HuH-7 (cell line): ENCODE measurements around the gene LCP1.

Experiments
- DNase-seq: peaks from one replicate; pipeline ENCODE4 v3.0.0; 2011; ENCODE audit warnings: low spot score

LCP1 gene

GRCh38 chr13:46126552-46127357 lies 55.2 kb downstream of the LCP1 start:
- DNase-seq: peak; percentile 30

DNA sequence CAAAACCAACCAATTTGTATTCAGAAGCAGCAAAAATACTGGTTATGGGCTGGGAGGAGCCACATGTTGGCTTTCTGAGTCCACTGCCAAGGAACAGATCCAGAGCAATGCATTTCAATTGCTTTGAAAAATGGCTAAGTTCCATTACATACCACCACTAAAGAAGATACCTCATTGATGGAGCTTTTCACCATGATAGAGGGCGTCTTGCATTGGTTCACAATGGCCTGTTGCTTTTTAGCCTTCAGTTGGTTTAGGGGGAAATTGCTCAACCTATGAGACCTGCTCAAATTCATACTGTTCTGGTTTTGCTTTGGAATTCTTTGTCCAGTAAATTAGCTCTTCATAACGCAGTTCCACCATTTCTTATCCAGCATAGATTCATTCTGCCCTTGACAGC lies 55.9 kb downstream of the LCP1 start:
- no peak for DNase-seq

GRCh38 chr13:46124967-46125933 lies 56.7 kb downstream of the LCP1 start:
- DNase-seq: no peak

DNA sequence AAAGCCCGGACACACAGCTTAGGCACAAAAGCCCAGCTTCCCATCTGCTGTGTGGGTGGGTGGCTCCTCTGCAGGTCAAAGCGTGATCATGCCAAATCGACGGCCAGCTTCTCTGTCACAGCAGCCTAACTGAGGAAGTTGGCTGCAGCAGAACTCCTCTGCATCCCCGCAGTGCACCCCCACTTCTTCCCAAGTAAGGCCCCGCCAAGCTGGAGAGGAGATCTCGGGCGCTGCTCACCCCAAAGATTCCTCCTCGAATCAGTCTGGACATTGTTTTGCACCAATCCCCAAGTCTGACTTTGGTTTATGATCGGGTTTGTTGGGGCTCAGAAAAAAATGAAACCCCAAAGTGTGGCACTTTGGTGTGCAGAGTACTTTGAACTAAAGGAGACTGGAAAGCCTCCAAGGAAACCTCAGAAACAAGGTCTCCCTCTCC lies 57.4 kb downstream of the LCP1 start:
- no peak for DNase-seq

DNA sequence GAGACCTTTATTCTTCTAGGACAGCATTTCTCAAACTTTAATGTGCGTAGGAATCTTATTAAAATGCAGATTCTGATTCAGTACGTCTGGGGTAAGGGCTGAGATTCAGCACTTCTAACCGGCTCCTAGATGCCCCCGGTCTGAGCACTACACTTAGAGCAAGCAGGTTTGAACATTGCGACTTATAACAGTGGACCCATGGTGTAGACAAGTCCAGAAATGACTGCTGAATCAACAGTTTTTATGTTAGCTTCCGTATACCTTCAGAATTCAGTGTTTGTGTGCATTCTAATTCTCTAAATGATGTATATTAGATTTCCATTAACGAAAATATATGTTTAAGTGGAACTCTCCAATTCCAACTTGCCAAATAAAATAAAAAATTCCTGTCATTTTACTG lies 59.7 kb downstream of the LCP1 start:
- DNase-seq: no peak

GRCh38 chr13:46121597-46122163 lies 60.3 kb downstream of the LCP1 start:
- DNase-seq: no peak

DNA sequence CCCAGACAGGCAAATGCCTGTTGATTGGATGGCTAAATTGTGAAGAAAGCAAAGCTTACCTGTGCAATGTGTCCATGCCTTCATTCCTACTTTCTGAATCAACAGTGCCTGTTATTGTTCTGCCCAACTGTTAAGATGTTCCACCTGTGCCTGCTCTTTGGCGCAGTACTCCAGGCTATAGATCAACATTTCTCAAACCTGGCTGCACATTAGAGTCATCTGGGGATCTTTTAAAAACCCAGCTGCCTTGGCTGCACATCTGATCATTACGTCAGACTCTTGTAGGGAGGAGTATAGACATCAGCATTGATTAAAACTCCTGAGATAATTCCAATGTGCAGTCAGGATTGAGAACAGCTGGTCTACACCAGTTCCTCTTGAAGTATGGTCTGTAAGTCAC lies 60.9 kb downstream of the LCP1 start:
- no peak for DNase-seq

GRCh38 chr13:46119883-46120614 lies 61.9 kb downstream of the LCP1 start:
- DNase-seq: no peak

DNA sequence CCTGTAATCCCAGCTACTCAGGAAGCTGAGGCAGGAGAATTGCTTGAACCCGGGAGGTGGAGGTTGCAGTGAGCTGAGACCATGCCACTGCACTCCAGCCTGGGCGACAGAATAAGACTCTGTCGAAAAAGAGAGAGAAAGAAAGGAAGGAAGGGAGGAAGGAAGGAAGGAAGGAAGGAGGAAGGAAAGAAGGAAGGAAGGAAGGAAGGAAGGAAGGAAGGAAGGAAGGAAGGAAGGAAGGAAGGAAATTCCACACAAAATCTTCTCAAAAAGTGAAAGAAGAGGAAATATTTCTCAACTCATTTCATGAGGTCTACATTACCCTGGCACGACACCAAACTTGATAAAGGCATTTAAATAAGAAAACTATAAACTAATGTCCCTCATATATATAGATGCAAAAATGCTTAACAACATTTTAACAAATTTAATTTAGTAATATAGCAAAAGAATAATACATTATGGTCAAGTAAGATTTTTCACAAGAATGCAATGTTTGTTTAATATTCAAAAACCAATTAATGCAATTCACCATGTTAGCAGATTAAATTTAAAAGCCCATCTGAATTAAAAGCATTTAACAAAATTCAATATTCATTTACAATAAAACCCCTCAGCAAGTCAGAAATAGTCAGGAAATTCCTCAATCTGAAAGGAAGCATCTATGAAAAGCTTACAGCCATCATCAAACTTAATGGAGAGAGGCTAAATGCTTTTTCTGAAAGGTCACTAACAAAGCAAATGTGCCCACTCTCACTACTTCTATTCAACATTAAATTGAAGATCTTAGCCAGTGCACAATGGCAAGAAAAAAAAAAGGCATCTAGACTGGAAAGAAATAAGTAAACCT lies 65.1 kb downstream of the LCP1 start:
- no peak for DNase-seq

GRCh38 chr13:46114613-46115012 lies 67.4 kb downstream of the LCP1 start:
- DNase-seq: no peak

DNA sequence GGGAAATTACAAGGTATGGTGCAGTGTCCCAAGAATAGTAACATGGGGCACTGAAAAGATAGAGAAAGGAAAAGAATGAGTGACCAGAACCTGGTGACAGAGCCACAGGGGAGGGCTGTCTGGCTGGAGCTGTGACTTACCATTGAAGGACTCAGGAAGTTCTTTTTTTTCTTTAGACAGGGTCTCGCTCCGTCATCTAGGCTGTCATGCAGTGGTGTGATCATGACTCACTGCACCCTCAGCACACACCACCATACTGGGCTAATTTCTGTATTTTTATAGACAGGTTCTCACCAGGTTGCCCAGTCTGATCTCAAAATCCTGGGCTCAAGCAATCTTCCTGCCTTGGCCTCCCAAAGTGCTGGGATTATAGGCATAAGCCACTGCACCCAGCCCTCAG lies 68.4 kb downstream of the LCP1 start:
- DNase-seq: no peak

DNA sequence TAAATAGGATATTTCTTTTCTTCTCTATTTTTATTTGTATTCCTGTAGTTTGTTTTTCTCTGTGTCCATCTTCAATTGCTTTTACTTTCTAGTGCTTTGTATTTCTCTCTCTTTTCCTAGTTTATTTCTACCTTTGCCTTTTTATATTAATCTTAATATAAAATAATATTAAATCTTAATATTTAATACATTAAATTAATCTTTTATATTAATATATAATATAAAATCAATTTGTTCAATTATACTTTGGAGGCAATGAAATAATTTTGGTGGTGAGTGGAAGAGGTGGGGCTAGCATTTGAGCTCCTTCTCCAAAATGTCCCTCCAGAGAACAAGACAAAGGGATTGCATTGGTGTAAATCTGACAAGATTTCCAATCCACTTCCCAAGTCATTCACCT lies 70.8 kb downstream of the LCP1 start:
- no peak for DNase-seq

DNA sequence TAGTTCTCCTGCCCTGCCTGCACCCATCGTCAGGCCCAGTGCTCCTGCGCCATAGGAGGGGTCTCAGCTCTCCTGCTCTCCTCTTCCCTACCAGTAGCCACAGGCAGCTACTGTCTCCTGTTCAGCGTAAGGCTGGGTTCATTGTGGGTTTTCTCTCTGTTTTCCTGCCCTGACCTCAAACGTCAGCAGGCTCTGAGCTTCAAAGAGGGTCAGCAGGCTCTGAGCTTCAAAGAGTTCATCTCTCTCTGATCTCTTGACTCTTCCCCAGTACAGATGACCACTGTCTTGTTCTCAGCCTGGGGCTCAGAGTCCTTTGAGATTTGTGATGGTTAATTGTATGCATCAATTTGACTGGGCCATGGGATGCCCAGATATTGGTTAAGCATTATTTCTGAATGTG lies 72.5 kb downstream of the LCP1 start:
- no peak for DNase-seq

DNA sequence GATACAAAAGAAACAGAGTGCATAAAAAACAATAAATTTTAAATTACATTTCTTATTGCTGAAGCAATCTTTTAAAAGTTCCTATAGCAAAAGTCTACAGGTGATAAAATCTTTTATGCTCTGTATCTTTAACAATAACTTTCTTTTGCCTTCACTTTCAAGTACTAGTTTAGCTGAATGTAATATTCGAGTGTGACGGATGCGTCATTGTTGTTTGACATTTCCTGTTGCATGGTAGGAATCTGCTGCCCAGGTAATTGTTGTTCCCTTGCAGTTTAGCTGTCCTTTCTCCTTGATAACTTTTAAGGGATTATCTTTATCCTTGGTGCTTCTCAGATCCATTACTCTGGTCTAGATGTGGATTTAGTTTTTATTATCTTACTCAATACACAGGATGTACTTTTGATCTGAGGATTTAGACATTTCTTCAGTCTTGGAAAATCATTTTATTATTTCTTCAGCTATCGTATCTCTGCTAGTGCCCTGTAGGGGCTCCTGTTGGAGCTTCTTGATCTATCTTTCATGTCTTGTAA lies 75.1 kb downstream of the LCP1 start:
- no peak for DNase-seq

GRCh38 chr13:46104868-46105267 lies 77.1 kb downstream of the LCP1 start, which contains the start of gene CPB2:
Gene CPB2, minus strand, starts transcription at chr13:46105033. Its CDS starts 24 bp downstream, at chr13:46105009.
- DNase-seq: peak; percentile 15

DNA sequence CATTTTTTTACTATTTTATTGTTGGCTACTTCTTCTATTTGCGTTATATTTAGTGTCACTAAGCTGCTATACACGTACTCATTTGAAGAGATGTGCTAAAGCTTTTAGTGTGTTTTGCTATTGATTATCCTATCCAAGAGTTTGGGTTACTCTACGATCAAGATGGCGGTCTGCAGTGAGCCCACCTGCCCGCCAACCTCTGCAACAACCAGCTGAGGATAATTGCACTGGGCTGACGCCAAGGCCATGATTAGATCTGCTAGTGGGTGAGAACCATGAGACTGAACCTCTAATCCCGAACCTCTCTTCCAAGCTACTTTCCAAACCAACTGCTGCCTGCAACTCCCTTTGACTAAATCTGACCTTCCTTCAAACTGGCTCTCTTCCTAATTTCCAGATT lies 78.9 kb downstream of the LCP1 start:
- DNase-seq: no peak

GRCh38 chr13:46102255-46102605 lies 79.7 kb downstream of the LCP1 start:
- no peak for DNase-seq

DNA sequence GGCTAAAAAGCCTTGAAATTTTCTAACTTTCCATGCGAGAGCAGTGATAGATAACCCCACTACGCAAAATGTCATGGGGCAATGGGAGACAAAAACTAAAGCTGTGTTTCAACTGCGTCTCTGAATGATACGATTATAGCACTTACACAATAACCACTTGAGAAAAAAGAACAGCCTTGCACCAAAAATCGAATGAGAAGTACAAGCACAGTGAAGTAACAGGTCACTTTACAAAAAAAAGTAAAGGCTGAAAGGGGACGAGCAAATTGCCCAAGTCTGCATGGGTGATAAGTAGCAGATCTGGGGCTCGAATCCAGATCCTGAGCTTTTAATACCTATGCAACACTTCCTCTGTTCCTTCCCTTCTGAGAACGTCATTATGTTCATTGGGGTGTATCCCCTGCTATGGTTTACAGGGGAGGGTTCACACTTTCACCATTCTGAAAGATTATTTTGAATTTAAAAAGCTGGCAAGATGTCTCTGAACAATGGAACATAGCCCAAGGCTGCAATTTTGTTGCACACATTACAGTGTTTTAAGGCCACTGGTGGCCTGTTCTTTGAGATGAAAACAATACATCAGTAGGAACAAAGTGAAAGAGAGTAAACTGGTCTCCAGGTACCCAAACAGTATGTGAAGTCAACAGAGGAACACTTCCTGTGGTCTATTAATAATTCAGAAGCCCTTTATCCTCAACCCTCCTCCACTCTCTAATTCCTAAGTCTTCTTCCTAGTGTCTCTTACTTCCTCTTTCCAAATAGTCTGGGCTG lies 80.3 kb downstream of the LCP1 start:
- no peak for DNase-seq

- DNase-seq: no peak
Observed at GRCh38 chr13:46101002-46101401, 81.0 kb downstream of the LCP1 start.

DNA sequence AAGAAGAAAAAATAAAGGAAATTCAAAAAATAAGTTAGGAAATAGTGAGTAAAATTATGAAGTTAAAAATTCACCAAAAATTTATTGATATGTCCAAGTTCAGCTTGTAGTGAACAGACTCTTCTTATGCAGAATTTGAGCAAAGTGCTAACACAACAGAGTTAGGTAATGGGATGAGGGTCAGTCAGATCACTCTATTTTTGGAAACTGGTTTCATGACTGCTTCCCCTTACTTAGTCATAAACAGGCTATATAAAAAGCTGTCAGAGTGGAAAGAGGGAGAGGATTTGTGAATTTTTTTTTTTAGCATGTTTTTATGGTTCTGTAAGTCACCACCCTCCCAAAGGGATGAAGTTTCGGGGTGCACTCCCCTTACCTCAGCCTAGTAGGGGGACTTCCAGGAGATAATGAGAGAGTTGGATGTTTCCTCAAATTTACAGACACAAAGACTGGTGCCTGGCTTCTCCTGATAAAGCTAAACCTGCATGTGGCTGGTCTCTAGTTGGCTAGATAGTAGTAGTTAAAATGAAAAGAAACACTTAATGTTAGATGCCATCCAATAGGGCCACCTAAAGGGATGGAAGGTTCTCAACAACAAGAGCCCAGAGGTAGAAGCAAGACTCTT lies 81.7 kb downstream of the LCP1 start:
- DNase-seq: no peak
